Activated T-helper 1 cell treated with Interleukin-2 at 50 U/mL for 16 hours (primary cell): Measurements from ENCODE around the gene PODNL1.
A peak's percentile ranks its signal among the peaks of the same experiment; 100 is the strongest.
"Not testable (repeated sequence)": the region's sequence is repeated elsewhere in the genome, so short reads cannot be mapped to it uniquely, and the experiment has no call there.

Source experiments
- DNase-seq: peaks from one replicate; pipeline ENCODE4 v3.0.0-alpha.2; 2020; ENCODE audit warnings: low read depth

PODNL1 gene

GRCh38 chr19:13938301-13939064, at the start of gene PODNL1:
Gene PODNL1 (minus strand): TSS chr19:13938417. CDS start chr19:13938181, 236 bp downstream.
- no peak for DNase-seq

- no peak for DNase-seq
Observed at GRCh38 chr19:13987101-13987890, 49.1 kb upstream of the PODNL1 start.

- DNase-seq = peak; percentile 98
Observed at GRCh38 chr19:13986348-13986904, 48.2 kb upstream of the PODNL1 start.

GRCh38 chr19:13985771-13986347, 47.6 kb upstream of the PODNL1 start:
- DNase-seq = no peak

- DNase-seq = no peak
Observed at GRCh38 chr19:13984875-13985741, 46.9 kb upstream of the PODNL1 start.

GRCh38 chr19:13984186-13984585, 46.0 kb upstream of the PODNL1 start:
- no peak for DNase-seq

- peak; percentile 29 for DNase-seq
Observed at GRCh38 chr19:13983213-13983889, 45.1 kb upstream of the PODNL1 start.

GRCh38 chr19:13982773-13983172, 44.6 kb upstream of the PODNL1 start:
- DNase-seq = no peak

- no peak for DNase-seq
Observed at GRCh38 chr19:13981988-13982501, 43.8 kb upstream of the PODNL1 start.

GRCh38 chr19:13981467-13981866, 43.2 kb upstream of the PODNL1 start:
- DNase-seq = no peak

- DNase-seq = no peak
Observed at GRCh38 chr19:13981021-13981420, 42.8 kb upstream of the PODNL1 start.

- DNase-seq = no peak
Observed at GRCh38 chr19:13980340-13980739, 42.1 kb upstream of the PODNL1 start.

GRCh38 chr19:13979686-13980085, 41.5 kb upstream of the PODNL1 start:
- no peak for DNase-seq

GRCh38 chr19:13979244-13979615, 41.0 kb upstream of the PODNL1 start:
- DNase-seq = no peak

GRCh38 chr19:13978351-13979243, 40.4 kb upstream of the PODNL1 start:
- DNase-seq = no peak

- no peak for DNase-seq
Observed at GRCh38 chr19:13977803-13978202, 39.6 kb upstream of the PODNL1 start.

GRCh38 chr19:13976446-13976845, 38.2 kb upstream of the PODNL1 start:
- DNase-seq = no peak

- DNase-seq = no peak
Observed at GRCh38 chr19:13975870-13976269, 37.7 kb upstream of the PODNL1 start.

GRCh38 chr19:13974073-13974472, 35.9 kb upstream of the PODNL1 start:
- DNase-seq = no peak

- DNase-seq = not testable (repeated sequence)
Observed at GRCh38 chr19:13973479-13973878, 35.3 kb upstream of the PODNL1 start.
